OCI-LY3 (cell line): ENCODE data around the gene JOSD2.

Experiments
- EZH2phosphoT487 ChIP-seq: fragments of 200-600 bp; shearing (Covaris generic); IDR thresholded peaks from 2 replicates; pipeline ENCODE4 v1.6.1; 2018; ENCODE audit warnings: antibody characterized with exemption, mixed run types, low read depth
- TF ChIP-seq, protein P1 (sequence below): fragments of 200-600, 300-600 bp; sonication (generic); IDR thresholded peaks from 2 replicates; pipeline ENCODE4 v1.5.1; 2014; ENCODE audit warnings: antibody characterized with exemption, low read length, low read depth

GRCh38 chr19:50489461-50490011 is 21.5 kb downstream of the JOSD2 start:
- TF ChIP-seq, protein P1, sequence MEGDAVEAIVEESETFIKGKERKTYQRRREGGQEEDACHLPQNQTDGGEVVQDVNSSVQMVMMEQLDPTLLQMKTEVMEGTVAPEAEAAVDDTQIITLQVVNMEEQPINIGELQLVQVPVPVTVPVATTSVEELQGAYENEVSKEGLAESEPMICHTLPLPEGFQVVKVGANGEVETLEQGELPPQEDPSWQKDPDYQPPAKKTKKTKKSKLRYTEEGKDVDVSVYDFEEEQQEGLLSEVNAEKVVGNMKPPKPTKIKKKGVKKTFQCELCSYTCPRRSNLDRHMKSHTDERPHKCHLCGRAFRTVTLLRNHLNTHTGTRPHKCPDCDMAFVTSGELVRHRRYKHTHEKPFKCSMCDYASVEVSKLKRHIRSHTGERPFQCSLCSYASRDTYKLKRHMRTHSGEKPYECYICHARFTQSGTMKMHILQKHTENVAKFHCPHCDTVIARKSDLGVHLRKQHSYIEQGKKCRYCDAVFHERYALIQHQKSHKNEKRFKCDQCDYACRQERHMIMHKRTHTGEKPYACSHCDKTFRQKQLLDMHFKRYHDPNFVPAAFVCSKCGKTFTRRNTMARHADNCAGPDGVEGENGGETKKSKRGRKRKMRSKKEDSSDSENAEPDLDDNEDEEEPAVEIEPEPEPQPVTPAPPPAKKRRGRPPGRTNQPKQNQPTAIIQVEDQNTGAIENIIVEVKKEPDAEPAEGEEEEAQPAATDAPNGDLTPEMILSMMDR, result no peak
- no peak for TF ChIP-seq EZH2phosphoT487
